DMS53 treated with DMSO at 0.1 percent for 48 hours (cell line): ENCODE results near the gene ARL15.
"Not testable (repeated sequence)": the region's sequence is repeated elsewhere in the genome, so short reads cannot be mapped to it uniquely, and the experiment has no call there.

ENCODE experiments used
- DNase-seq: peaks from one replicate; lab custom pipeline; 2025; ENCODE audit not compliant: unreplicated experiment; lab: John Stamatoyannopoulos, UW

The ARL15 gene

DNA sequence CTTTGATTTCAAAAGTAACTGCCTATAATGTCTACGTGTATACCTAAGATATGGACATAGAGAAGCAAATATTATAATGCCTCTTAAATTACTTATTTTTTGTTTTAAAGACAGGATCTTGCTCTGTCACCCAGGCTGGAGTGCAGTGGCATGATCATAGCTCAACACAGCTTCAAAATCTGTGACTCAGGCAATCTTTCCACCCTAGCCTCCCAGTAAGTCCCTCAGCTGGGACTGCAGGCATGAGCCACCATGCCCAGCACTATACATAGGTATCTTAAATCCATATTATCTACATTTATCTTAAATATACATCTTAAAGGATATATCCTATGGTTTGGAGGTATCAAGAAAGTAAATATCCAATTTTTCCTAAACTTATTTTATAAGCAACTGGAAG lies 261.2 kb downstream of the ARL15 start:
- DNase-seq = no peak

DNA sequence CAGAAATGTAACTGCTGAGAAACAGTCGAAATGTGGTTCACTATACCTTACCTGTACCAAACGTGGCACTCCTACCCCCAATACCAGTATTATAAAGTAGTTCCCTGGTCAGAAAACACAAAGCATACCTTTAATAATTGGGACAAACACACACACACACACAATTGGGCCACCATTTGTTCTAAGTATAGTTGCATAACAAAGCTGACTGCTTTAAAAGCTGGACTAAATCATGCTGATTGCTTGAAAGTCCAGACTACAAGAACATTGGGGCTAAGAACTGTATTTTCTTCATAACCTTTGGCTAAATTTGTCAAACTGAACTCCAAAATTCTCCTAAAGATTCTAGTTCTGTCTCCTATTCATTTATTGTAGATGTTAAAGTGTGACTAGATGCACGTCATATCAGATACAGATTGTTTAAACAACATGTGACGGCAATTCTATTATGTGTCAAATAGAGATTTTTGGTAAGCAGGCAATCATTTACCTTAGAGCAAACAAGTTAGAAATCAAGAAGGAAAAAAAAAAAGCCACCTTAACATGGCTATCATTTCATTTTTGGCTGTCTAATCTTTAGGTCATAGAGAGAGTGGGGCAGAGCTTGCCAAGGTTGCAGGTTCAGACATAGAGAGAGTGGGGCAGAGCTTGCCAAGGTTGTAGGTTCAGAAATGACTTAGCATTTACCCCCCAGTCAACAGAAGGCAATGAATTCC lies 265.1 kb downstream of the ARL15 start:
- DNase-seq = peak; percentile 15

DNA sequence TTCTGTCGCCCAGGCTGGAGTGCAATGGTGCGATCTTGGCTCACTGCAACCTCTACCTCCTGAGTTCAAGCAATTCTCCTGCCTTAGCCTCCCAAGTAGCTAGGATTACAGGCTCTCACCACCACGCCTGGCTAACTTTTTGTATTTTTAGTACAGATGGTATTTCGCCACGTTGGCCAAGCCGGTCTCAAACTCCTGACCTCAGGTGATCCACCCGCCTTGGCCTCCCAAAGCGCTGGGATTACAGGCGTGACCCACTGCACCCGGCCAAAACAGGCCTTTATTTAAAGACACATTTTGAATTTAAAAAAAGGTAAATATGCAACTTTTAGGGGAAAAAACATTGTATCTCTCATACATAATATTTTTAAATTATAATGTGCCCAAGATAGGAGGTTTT lies 266.1 kb downstream of the ARL15 start:
- DNase-seq = not testable (repeated sequence)

DNA sequence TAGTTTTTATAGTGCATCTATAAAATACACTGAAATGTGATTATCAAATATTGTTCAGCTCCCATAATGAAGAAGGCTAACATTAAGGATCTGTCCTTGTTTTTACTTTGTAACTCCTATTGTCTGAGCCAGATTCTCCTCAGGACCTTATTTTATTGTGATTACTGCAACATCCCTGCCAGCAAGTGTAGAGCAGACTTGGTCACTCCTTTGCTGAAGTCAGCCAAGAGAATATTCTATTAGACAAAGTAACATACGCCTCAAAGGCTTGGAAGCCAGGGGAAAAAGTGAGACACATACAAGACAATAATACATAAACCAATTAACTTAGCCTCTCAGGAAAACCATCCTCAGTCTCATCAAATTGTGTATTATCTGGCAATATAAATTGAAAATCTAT lies 269.6 kb downstream of the ARL15 start:
- DNase-seq = no peak

DNA sequence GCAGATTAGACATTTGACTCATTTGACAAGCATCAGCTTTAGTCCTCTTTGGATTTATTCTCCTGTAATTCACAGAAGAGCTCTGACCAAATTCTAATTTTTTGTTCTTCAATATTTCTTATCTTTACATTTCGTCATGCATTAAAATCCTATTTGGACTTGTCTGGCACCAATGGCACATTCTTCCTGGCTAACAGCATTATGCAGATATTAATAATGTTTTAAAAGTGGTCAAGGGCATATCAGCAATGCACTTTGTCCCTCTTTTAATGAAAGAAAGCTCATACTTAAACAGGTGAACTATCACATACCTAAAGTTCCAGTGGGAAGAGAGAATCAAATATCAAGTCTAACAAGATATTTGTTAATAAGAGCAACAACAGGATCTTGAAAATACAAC lies 270.4 kb downstream of the ARL15 start:
- DNase-seq = no peak

DNA sequence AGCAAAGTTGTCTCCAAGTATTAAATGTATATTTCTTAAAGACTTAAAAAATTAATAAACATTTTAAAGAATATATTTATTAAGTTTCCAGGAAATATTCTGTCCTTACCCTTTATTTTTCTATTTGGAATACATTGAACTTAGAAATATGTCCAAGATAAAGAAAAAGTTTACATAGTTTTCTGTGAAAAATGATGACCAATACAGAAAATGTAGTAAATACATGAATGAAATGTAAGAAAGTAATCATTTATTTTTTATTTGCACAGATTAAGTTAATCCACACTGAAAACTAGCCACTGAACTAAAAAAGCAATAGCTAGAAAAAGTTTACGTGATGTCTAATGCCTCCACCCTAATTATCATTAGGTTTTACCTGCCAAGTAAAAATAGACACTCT lies 273.2 kb downstream of the ARL15 start:
- DNase-seq = no peak

DNA sequence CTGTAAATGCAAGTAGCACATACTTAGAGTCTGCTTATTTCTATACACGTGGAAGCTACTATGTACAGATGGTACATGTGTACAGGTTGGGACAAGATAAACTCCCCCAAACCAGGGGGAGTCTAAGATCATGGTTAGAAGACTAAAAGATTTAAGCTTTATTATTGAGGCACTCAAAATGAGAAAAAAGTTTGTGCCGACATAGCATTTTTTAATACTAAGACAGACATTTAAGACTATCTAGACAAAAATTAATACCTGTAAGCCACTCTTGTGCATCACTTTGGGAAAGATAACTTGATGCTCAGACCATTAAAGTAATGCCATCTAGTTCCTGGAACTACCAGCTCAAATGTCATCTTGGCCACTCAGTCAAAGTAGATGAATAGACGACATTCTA lies 279.4 kb downstream of the ARL15 start:
- DNase-seq = no peak

DNA sequence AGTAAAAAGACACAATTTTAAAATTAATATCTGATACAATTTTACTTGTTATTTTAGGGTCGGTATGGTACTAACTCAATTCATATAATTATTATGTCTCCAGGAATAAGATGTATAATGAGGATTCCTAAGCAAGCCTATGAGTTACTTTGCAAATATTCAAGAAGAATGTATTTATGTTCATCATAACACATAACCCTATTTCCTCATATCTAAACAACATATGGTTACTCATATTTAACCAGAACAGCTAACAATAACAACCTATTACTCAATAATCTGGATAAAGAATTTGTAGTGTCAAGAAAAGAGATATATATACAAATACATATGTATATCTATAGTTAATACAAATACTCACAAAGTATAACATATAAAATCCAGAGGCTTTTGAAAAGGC lies 285.9 kb downstream of the ARL15 start:
- no peak for DNase-seq

DNA sequence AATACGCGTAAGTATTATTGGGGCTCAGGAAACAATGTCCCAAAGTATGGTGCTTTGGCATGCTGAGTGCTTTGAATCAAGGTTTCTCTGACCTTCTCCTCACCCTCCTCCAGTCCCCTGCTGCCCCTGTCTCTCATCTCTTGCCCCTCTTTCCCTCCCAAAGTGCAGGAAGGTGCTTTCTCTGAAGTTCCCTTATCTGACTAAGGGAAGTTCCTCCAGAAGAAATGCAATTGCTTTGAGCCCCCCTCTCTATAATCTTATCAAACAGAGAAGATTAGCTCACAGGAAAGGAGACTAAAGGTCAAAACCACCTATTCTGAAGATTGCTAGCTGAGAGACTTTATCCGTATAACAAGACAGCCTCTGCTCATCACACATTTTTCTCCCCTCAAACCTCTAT lies 288.1 kb downstream of the ARL15 start:
- no peak for DNase-seq

DNA sequence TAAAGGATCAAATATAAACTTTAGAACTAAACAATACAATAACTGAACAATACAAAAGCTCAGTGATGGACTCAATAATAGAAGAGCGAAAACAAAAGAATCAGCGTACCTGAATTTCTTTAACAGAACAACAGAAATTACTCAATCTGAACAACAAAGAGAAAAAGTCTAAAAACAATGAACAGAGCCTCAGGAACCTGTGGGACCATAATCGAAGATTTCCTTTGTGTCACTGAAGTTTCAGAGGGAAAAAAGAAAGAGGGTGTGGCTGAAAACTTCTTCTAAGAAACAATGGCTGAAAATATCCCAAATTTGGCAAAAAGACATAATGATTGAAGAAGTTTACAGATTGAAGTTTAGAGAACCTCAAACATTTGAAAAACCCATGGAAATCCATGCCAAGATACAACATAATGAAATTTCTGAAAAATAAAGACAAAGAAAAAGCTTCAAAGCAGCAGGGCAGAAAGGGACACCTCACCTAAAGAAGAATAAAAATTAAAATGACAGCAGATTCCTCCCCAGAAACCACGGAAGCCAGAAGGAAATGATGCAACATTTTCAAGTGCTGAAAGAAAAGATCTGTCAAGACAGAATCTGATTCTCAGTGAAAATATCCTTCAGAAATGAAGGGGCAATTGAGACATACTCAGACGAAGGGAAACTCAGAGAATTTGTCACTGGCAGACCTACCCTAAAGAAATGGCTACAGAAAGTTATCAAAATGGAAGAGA lies 288.8 kb downstream of the ARL15 start:
- no peak for DNase-seq

DNA sequence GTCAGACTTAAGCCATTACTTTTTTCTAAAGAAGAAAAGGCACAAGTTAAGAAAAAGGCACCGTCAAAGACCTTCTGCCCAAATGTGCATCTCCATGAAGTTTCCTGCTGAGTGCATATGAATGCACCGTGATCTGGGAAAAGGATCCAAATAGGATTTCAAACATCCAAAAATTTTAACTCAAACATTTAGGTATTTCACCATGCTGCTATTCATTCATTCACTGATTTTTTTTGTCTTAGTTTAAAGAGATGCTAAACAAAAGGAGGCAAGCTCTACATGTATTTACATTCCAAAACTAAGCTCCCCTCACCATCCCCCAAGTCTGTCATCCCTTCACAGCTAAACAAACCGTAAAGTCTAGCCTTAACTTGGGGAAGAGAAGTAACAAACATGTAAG lies 291.9 kb downstream of the ARL15 start:
- DNase-seq = no peak

DNA sequence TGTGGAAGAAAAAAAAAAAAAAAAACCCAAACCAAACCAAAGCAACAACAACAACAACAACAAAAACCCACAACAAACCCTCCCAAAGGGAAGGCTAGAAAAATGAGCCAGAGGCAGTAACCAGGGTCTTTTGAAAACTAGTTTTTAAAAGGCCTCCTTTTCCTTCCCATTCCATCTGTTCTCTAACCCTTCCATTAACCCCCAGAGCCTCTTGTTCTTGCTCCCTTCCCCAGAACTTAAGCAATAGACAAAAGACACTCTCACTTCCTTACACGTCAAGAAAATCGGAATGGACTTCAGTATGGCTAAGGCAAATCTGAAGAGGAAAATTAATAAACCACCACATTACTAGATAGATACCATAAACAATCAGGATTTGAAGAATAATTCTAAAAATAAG lies 292.8 kb downstream of the ARL15 start:
- DNase-seq = no peak

DNA sequence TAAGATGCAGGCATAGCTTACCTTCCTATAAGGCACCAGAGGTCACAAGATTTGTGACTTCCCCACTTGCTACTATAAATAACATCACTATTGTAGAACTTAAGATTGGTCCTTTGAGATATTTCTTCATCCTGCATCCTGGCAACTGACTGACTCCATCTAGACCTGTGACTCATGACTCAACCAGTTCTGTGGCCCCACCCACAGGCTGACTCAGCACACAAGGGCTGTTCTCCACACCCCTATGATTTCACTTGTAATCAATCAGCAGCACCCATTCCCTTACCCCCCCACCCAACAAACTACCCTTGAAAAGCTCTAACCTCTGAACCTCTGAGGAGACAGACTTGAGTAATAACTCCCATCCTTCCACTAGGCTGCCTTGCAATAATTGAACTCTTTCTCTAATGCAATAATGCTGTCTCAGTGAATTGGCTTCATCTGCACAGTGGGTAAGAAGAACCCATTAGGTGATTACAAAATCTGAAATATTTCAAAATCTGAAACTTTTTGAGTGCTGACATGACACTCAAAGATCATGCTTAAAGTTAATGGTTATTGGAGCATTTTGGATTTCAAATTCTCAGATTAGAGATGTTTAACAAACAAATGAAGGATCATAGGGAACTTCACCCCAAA lies 296.7 kb downstream of the ARL15 start:
- no peak for DNase-seq

DNA sequence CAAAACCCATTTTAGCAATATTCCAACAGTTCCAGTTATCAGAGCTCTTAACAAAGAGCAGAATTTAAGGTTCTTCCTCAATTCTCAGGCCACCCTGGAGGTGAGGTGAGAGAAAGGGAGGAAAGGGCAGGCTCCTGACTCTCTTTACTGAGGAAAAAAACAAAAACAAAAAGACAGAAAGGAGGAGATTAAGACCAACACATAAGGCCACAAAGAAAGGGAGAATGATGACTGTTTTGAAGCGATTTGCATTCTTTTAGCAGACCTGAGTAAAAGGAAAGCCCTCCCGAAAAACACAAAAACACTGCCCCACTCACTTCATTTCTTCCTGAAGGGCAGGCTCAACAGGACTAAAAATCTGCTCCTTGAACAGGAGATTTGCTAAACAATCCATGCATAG lies 300.5 kb downstream of the ARL15 start:
- no peak for DNase-seq

DNA sequence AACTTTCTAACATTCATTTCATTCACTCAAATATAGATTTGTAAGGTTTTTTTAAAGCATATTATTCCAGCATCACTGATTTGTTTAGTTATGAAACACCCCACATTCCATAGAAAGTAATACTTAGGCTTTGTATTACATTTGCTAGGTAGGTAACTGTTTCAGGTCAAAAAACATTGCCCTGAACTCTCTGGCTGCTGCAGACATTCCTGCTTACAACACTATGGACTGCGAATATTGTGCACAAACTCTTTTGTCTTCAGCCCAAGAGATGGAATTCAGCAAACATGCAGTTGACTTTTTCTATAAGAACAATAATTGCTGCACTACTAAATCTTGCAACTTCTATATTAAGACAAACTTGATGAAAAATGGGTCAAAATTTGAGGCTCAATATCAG lies 301.0 kb downstream of the ARL15 start:
- no peak for DNase-seq

DNA sequence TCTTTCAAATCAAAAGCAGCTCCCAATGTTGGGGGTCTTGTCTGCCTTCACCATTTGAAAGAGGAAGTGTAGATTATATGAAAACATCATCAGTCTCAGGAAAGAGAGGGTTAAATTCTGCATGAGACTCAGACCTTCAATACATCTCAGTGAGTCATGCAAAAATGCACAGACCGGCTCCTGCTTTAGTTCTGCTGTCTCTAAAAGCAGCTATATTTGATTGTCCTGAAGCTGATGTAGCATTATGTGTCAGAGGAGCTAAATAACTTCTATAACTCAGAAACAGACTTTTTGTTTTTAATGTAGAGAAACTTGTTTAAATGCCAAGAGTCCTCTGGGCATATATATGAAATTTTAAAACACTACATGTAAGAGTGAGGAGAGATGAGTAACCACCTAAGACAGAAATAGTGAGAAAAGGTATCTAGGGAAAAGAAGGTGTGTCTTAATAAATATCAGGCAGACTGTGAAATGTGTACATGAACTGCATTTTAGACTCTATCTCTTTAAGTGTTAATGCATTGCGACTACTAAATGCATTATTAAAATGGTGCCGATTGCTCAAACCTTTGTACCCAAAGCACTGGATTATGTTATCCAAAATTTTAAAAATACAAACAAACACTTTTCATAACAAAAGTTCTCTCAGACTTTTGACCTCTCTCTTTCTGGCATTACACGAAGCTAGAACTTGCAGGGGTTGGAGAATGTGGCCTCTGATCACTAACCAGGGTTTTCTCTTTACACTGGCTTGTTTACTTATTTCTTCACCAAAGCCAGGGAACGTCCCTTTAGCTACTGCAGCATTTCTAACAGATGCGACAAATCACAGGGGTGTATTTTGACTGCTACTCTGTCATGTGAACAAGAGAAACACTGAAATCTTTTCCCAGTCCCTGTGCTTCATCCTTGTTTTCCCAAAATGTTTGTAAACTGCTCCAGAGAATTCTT lies 302.3 kb downstream of the ARL15 start:
- DNase-seq = no peak

DNA sequence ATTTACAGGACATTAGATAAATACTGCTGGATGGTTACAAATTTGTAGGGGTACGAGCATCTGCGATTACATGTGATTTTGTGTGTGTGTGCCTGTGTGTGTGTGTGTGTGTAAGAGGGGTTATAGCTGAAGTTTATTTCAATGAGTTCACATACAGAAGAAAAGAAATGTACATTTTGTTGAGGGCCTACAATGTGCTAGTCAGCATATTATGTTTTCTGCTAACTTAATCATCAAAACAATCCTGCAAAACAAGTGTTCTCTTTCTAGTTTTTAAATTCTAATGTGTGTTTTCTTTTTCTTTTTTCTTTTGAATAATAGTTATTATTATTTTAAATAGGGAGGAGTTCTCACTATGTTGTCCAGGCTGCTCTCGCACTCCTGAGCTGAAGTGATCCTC lies 305.7 kb downstream of the ARL15 start:
- no peak for DNase-seq

DNA sequence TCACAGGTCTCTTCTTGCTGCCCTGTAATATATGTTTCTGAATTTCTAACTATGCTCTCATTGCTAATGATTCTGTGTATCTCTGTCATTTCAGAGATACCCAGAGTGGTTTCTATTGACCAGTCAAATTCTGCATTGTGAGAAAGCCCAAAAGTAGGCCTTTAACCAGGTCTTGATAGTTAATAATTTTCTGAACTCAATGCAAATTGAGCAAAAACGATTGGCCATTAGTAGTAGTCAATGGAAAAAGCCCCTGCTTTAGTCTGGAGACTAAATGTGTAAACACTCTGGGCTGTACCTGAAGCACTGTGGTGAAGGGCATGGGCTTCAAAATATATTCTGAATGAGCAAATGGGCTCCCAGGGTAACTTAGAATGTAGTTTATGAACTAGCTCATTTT lies 307.6 kb downstream of the ARL15 start:
- DNase-seq = no peak

DNA sequence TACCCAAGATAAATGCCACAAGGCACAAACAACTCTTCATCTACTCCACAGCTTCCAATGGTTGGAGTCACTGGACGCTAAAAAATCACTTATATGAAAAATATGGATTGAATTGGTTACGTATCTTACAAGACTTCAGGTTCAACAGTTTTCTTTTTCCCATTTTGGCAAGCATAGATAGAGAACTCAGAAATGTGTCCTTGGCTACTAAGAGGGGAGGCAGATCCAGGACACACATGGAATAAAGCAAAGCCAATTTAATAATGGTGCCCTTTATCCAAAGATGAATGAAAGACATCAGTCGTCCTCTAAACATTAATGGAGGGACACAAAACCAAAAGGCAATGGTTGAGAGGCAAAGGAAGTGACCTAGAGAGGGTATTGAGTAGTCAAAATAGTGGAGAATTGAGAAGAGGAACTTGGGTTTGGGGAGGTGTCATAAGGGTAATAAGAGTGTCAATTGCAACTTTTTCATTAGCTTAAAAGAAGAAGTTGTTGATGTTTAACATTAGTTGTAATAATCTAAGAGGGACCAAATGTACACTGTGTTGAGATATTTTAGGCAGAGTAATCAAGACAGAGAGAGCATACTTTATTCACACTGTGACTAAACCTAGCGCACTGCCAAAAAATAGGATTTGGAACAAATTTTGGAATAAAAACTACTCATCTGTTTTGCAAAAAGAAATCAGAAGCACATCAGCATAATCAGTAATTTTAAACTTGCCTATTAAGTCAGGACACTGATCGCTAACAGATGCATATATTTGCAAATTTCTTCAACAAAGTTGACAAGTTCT lies 308.2 kb downstream of the ARL15 start:
- DNase-seq = no peak

DNA sequence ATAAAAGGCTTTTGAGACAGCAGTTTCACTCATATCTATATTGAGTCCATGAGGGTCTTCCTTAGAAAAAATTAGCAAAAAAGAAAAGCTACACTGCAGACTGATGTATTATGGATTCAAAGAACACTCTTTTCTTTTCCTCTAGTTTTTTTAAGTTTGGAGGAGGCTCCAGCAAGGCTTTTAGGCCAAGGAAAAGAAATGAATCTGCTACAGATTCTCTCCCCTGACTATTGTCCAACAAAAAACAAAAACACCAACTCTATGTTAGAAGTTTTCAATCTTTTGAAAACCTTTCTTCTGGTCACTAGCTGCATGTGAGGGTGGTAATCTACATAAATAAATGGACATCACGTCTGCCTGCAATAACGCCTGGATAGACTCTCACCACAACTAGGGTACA lies 310.4 kb downstream of the ARL15 start:
- no peak for DNase-seq
